KOPT-K1 (cell line): ENCODE measurements around the gene METTL1.

Experiments used
- H3K27ac ChIP-seq: fragments of 200-600 bp; sonication (generic); 2 replicates; pipeline ENCODE4 v1.5.1; 2016; ENCODE audit warnings: antibody characterized with exemption, mild to moderate bottlenecking, low read depth, low read length; ENCODE audit not compliant: poor library complexity, severe bottlenecking
- H3K36me3 ChIP-seq: fragments of 200-600 bp; sonication (generic); 2 replicates; pipeline ENCODE4 v1.5.1; 2017; ENCODE audit warnings: antibody characterized with exemption, mild to moderate bottlenecking, low read length, moderate library complexity; ENCODE audit not compliant: insufficient read depth
- H3K9me3 ChIP-seq: fragments of 200-600 bp; sonication (generic); 2 replicates; pipeline ENCODE4 v1.5.1; 2017; ENCODE audit warnings: antibody characterized with exemption, low read length, mild to moderate bottlenecking; ENCODE audit not compliant: insufficient read depth, poor library complexity, severe bottlenecking

METTL1 gene

GRCh38 chr12:57808351-57808750 is 36.4 kb upstream of the METTL1 start:
- Histone ChIP-seq H3K36me3 (peaks cover 52% of the 10 kb centered on the region), H3K9me3 (no peaks in the 10 kb centered on the region), H3K27ac (no peak overlapping the region)

DNA sequence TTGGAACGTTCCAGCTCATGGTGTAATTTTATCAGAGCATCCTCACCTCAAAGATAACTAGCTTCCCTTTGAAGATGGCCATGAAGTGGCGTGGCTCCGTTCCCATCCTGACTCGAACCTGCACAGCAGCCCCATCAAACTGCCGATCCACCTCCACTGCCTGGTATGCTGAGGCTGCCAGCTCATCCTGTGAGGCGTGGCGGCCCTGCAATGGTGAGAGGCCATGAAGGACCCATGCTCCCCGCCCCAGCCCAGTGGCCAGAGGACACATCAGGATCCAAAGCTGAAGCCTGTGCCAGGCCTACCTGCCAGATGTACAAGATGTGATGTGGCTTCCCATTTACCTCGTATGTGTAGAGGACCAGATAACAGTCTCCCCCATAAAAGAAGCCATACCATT is 35.4 kb upstream of the METTL1 start:
- Histone ChIP-seq H3K36me3 (peaks cover 63% of the 10 kb centered on the region), H3K27ac (no peak overlapping the region), H3K9me3 (no peaks in the 10 kb centered on the region)

DNA sequence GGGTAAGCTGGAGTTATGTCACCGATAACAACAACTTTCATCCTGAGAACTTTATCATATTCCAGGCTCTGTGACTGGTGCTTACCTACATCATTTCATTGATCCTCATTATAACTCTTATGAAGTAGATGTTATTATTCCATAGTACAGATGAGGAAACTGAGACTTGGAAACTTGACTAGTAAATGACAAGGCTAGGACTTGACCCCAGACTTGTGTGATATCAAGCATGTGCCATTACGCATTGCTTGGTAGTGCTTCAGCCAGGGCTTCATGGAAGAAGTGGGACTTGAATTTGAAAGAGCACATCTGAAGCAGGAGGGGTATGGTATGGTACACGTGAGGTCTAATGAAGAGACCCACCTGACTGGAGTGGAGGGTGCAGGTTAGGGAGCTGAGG is 34.8 kb upstream of the METTL1 start:
- Histone ChIP-seq H3K27ac (no peak overlapping the region), H3K36me3 (peaks cover 69% of the 10 kb centered on the region), H3K9me3 (no peaks in the 10 kb centered on the region)

- no peaks in the 10 kb centered on the region for H3K9me3 ChIP-seq
- no peak overlapping the region for H3K27ac ChIP-seq
- peaks cover 81% of the 10 kb centered on the region for H3K36me3 ChIP-seq
Observed at GRCh38 chr12:57803319-57803893, 31.5 kb upstream of the METTL1 start.

- no peak overlapping the region for H3K27ac ChIP-seq
- H3K36me3 ChIP-seq, result peaks cover 79% of the 10 kb centered on the region
- H3K9me3 ChIP-seq, result no peaks in the 10 kb centered on the region
Observed at GRCh38 chr12:57802607-57803006, 30.7 kb upstream of the METTL1 start.

DNA sequence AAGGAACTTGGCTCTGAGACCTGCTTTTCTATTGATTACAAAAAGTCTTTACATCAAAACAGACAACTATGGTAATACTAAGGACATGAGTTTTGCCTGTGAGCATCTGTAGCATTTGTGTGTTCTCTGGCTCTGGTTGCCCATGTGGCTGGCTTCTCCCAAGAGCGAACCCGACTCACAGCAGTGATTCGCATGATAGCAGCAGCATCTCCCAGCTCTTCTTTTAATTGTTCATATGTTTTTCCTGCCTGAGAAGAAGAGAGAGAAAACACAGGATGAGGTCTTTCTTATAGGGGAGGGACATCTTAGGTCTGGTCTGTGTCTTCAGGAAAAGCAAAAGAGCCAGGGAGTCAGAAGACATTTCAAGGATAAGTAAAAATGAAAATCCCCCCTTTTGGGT is 29.1 kb upstream of the METTL1 start:
- peaks cover 81% of the 10 kb centered on the region for H3K36me3 ChIP-seq
- no peak overlapping the region for H3K27ac ChIP-seq
- H3K9me3 ChIP-seq, result no peaks in the 10 kb centered on the region

GRCh38 chr12:57797933-57798332 is 26.0 kb upstream of the METTL1 start:
- no peak overlapping the region for H3K27ac ChIP-seq
- peaks cover 94% of the 10 kb centered on the region for H3K36me3 ChIP-seq
- H3K9me3 ChIP-seq, result no peaks in the 10 kb centered on the region

DNA sequence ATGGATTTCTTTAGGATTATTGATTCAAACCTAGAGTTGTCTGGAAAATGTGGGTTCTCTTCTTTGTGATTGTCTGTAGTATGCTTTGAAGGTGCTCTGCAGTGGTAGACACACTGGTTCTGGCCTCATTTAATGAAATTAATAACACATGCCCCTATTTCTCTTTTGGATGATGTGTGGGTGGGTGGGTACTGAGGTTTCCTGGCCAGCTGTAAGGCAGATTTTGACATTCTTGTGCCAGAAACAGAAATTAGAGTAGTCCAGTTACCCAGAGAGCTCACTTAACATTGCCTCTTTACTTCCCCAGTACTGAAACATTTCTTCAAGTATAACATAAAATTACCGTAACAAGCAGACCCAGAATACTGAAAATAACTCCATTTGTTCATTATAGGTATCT is 25.1 kb upstream of the METTL1 start:
- H3K36me3 ChIP-seq, result peaks cover 94% of the 10 kb centered on the region

DNA sequence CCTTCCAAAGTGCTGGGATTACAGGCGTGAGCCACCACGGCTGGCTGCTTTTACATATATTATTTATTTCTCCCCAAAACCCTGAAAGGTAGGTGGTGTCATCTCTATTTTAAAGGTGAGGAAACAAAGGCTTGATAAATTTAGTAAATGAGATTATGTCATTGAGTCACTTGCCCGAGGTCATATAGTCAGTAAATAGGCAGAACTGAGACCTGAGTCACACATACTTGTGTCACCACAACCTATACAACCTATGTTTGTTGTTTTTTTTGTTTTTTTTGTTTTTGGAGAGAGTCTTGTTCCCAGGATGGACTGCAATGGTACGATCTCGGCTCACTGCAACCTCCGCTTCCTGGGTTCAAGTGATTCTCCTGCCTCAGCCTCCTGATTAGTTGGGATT is 23.4 kb upstream of the METTL1 start:
- peaks cover 95% of the 10 kb centered on the region for H3K36me3 ChIP-seq
- H3K9me3 ChIP-seq, result no peaks in the 10 kb centered on the region
- H3K27ac ChIP-seq, result no peak overlapping the region

More for the DNA sequence above, 25.1 kb upstream of the METTL1 start:
- no peaks in the 10 kb centered on the region for H3K9me3 ChIP-seq
- no peak overlapping the region for H3K27ac ChIP-seq

DNA sequence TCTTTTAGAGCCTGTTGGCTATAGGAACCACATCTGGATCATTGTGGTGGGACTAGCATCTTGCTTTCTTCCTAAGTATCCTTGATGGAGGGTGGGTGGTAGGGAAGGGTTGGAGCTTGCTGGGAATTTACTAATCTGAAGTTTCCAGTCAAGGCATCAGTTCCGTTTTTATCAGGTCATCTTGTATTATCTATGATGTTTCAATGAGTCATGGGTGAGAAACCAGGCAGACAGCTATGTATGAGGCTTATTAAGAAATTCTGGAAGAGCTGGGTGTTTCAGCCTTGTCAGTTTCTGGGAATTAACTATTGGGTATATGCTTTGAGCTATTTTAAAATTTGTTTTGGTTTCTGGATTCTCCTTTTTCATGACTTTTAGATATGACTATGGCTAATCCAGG is 22.0 kb upstream of the METTL1 start:
- Histone ChIP-seq H3K9me3 (no peaks in the 10 kb centered on the region), H3K36me3 (peaks cover 95% of the 10 kb centered on the region), H3K27ac (no peak overlapping the region)

DNA sequence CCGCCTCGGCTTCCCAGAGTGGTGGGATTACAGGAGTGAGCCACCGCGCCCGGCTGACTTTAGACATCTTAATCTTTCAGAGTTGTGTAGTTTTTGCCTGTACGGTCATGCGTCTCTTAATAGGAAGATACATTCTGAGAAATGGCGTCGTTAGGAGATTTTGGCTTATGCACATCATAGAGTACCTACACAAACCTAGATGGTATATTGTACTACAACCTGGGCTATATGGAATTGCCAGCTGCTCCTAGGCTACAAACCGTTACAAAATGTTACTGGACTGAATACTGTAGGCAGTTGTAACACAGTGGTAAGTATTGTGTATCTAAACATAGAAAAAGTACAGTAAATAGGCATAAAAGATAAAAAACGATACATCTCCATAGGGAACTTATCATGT is 12.0 kb upstream of the METTL1 start:
- Histone ChIP-seq H3K27ac (no peak overlapping the region), H3K9me3 (no peaks in the 10 kb centered on the region), H3K36me3 (peaks cover 49% of the 10 kb centered on the region)

GRCh38 chr12:57783466-57783801 is 11.5 kb upstream of the METTL1 start:
- Histone ChIP-seq H3K27ac (peak overlapping the region; percentile 72), H3K36me3 (peaks cover 45% of the 10 kb centered on the region), H3K9me3 (no peaks in the 10 kb centered on the region)

DNA sequence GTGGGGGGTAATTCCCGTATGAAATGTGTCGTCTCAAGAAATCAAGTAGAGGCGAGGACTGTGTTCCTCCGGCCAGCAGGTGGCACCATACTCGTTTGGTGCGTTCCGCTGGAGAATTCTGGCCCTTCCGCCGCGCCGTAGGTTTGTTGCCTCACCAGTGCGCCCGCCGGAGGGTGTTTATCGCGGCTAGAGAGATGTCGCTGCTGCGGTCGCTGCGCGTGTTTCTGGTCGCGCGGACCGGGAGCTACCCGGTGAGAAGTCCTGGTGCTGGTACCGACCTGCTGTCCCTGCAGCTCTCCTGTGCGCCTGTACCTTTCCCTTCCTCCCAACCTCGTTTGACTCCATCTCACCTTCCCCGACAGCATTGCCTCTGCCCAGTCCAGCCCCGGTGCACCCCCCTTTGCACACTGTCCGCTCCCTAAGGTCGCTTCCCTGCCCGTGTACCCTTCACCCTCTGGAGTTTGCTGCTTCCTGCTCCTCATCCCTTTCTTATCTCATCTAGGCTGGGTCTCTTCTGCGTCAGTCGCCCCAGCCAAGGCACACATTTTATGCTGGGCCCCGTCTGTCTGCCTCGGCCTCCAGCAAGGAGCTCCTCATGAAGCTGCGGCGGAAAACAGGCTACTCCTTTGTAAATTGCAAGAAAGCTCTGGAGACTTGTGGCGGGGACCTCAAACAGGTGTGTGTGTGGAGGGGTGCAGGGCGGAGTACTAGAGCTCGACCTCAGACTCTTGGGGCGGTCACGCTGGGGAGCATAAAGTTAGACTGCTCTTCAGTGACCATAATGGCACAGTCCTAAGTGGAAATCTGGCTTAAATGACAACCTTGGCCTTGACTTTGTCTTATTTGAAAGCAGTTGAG is 10.9 kb upstream of the METTL1 start, which contains the start of gene TSFM:
TSFM (plus strand) TSS at position 180 of the 858 bp plus-strand sequence; CDS start at position 195, 15 bp downstream.
- H3K27ac ChIP-seq, result peak within 1 kb of the TSS; percentile 72
- H3K9me3 ChIP-seq, result no peaks in the 10 kb centered on the region
- peaks cover 39% of the 10 kb centered on the region for H3K36me3 ChIP-seq

DNA sequence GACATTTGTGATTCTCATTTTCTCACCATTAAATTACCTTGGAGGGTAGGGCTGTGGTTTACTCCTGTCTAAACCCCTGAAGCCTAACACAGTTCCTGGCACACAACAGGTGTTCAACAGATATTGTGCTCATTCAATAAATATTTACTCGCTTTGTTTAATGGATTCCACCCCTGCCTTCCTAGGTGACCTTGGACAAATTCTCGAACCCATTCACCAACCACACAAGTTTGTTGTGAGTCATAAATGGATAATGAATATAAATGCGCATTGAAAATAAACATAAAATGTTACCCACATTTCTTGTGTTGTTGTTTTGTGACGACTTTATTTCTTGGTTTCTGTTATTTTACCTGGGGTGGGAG is 10.3 kb upstream of the METTL1 start:
- no peaks in the 10 kb centered on the region for H3K9me3 ChIP-seq

GRCh38 chr12:57781801-57782200 is 9.9 kb upstream of the METTL1 start:
- no peaks in the 10 kb centered on the region for H3K9me3 ChIP-seq
- H3K36me3 ChIP-seq, result peaks cover 29% of the 10 kb centered on the region
- peak overlapping the region; percentile 72 for H3K27ac ChIP-seq

More for the DNA sequence above, 10.3 kb upstream of the METTL1 start:
- H3K27ac ChIP-seq, result peak overlapping the region; percentile 72
- peaks cover 33% of the 10 kb centered on the region for H3K36me3 ChIP-seq

DNA sequence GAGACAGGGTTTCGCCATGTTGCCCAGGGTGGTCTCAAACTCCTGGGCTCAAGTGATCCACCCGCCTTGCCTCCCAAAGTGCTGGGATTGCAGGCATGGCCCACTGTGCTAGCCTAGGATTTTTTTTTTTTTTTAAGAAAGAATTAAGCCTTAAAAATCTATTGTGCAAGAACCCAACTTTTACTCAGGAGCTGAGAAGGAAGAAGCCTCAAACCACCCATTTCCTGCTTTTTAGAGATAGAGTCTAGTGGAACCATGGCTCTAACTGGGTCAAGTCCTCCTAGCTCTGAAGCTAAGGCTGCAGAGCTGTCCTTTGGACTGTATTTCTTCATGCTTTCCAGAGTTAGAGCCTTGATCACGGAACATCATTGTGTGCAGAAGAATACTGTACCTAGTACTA is 9.3 kb upstream of the METTL1 start:
- Histone ChIP-seq H3K9me3 (no peaks in the 10 kb centered on the region), H3K36me3 (peaks cover 23% of the 10 kb centered on the region), H3K27ac (peak overlapping the region; percentile 72)
